Osteocyte (in vitro differentiated cells): ENCODE data around the gene LURAP1L. TPM values are rescaled to one million over a fixed set of nuclear protein-coding genes. Genes with fewer than 3 reads are reported as not detected.

Source experiments
- DNase-seq: peaks from one replicate; pipeline ENCODE4 v3.0.0; 2021; ENCODE audit warnings: mixed read lengths; ENCODE audit not compliant: unreplicated experiment; ENCODE audit errors: extremely low spot score
- H3K27ac Mint-ChIP-seq: one replicate; pipeline ENCODE4 v1.8.0; 2021; ENCODE audit warnings: mild to moderate bottlenecking, mixed read lengths; ENCODE audit not compliant: unreplicated experiment
- H3K27me3 Mint-ChIP-seq: one replicate; pipeline ENCODE4 v1.8.0; 2021; ENCODE audit warnings: mixed read lengths; ENCODE audit not compliant: unreplicated experiment
- H3K36me3 Mint-ChIP-seq: one replicate; pipeline ENCODE4 v1.8.0; 2021; ENCODE audit warnings: mixed read lengths; ENCODE audit not compliant: unreplicated experiment
- H3K4me1 Mint-ChIP-seq: one replicate; pipeline ENCODE4 v1.8.0; 2021; ENCODE audit warnings: mixed read lengths; ENCODE audit not compliant: unreplicated experiment
- H3K4me3 Mint-ChIP-seq: one replicate; pipeline ENCODE4 v1.8.0; 2021; ENCODE audit warnings: mild to moderate bottlenecking, moderate library complexity, mixed read lengths; ENCODE audit not compliant: unreplicated experiment
- H3K9me3 Mint-ChIP-seq: one replicate; pipeline ENCODE4 v1.8.0; 2021; ENCODE audit warnings: mixed read lengths; ENCODE audit not compliant: unreplicated experiment
- CTCF ChIP-seq: fragments of 200-600 bp; sonication (generic); IDR thresholded peaks from 2 replicates; pipeline ENCODE4 v1.5.0; 2021; ENCODE audit warnings: antibody characterized with exemption, mild to moderate bottlenecking, moderate library complexity
- total RNA-seq: library from RNA; stranded (reverse); gene quantifications from 2 replicates; pipeline ENCODE4 v1.2.1, GENCODE V29; 2021

LURAP1L gene
- total RNA-seq, 1 donor from 2014 or later, result 49.8 TPM

GRCh38 chr9:12748954-12749353 is 25.9 kb upstream of the LURAP1L start:
- no peak for DNase-seq
- Mint-ChIP-seq H3K4me1 (no peaks in the 10 kb centered on the region), H3K27ac (no peak overlapping the region), H3K9me3 (peaks cover 14% of the 10 kb centered on the region), H3K27me3 (no peaks in the 10 kb centered on the region), H3K4me3 (no peak overlapping the region), H3K36me3 (peaks cover 1% of the 10 kb centered on the region)
- TF ChIP-seq CTCF, result no peak

DNA sequence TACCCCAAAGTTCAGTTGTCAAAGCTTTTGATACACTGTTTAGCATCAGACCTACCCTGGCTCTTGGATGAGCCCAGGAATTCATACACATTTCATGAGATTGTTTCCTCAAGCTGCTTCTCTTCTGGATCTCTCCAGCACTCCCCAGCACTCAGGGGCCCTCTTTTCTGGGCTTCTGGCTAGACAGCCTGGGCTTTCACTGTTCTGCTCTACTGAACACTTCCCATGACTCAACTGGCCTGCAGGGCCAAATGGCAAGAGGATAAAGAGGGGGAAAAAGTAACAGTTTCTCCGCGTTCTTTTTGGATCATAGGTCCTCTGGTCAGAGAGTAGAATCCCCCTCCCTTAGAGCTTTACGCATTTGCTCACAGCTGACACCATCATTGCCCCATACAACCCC is 20.9 kb upstream of the LURAP1L start:
- Mint-ChIP-seq H3K27me3 (no peaks in the 10 kb centered on the region), H3K36me3 (no peaks in the 10 kb centered on the region), H3K4me3 (no peak overlapping the region), H3K9me3 (peaks cover 10% of the 10 kb centered on the region), H3K27ac (no peak overlapping the region), H3K4me1 (no peaks in the 10 kb centered on the region)
- no peak for DNase-seq
- no peak for TF ChIP-seq CTCF

GRCh38 chr9:12759761-12760160 is 15.1 kb upstream of the LURAP1L start:
- Mint-ChIP-seq H3K9me3 (peaks cover 3% of the 10 kb centered on the region), H3K27me3 (no peaks in the 10 kb centered on the region), H3K27ac (no peak overlapping the region), H3K4me1 (peaks cover 4% of the 10 kb centered on the region), H3K4me3 (no peak overlapping the region), H3K36me3 (no peaks in the 10 kb centered on the region)
- no peak for DNase-seq
- TF ChIP-seq CTCF, result no peak

GRCh38 chr9:12760758-12761157 is 14.1 kb upstream of the LURAP1L start:
- H3K27ac Mint-ChIP-seq, result no peak overlapping the region

GRCh38 chr9:12764150-12764549 is 10.7 kb upstream of the LURAP1L start:
- H3K4me1 Mint-ChIP-seq, result peaks cover 4% of the 10 kb centered on the region
- no peaks in the 10 kb centered on the region for H3K36me3 Mint-ChIP-seq
- DNase-seq, result no peak
- no peaks in the 10 kb centered on the region for H3K27me3 Mint-ChIP-seq
- H3K27ac Mint-ChIP-seq, result no peak overlapping the region
- peaks cover 3% of the 10 kb centered on the region for H3K9me3 Mint-ChIP-seq
- no peak for TF ChIP-seq CTCF
- no peak overlapping the region for H3K4me3 Mint-ChIP-seq

More at GRCh38 chr9:12760758-12761157, 14.1 kb upstream of the LURAP1L start:
- no peak overlapping the region for H3K4me3 Mint-ChIP-seq
- H3K4me1 Mint-ChIP-seq, result peaks cover 4% of the 10 kb centered on the region
- DNase-seq, result no peak
- H3K36me3 Mint-ChIP-seq, result no peaks in the 10 kb centered on the region
- no peak for TF ChIP-seq CTCF
- no peaks in the 10 kb centered on the region for H3K27me3 Mint-ChIP-seq
- peaks cover 3% of the 10 kb centered on the region for H3K9me3 Mint-ChIP-seq
